Esophagus squamous epithelium (tissue), 5 donors: Measurements from ENCODE around the gene RANBP3. TPM values are rescaled to one million over a fixed set of nuclear protein-coding genes. Genes with fewer than 3 reads are reported as not detected.
A peak's percentile ranks its signal among the peaks of the same experiment; 100 is the strongest.
"Not testable (repeated sequence)": the region's sequence is repeated elsewhere in the genome, so short reads cannot be mapped to it uniquely, and the experiment has no call there.

Source experiments
- DNase-seq: peaks from one replicate; lab custom pipeline; 2025; lab: John Stamatoyannopoulos, UW
- H3K27ac ChIP-seq, 4 donors: fragments of 200-600 bp; sonication (generic); one replicate each; pipeline ENCODE4 v1.5.1; 2016 to 2019; ENCODE audit warnings: mild to moderate bottlenecking in 1 of 4
- H3K27me3 ChIP-seq, 4 donors: fragments of 200-600 bp; sonication (generic); 1 replicate in 3 of 4; 2 replicates in 1 of 4; pipeline versions ENCODE4 v1.5.1 to v1.6.0; 2017 to 2021; ENCODE audit warnings: antibody characterized with exemption in 1 of 4
- H3K36me3 ChIP-seq, 3 donors: fragments of 200-600 bp; sonication (generic); one replicate each; pipeline ENCODE4 v1.5.1; 2016 to 2019
- H3K4me1 ChIP-seq, 3 donors: fragments of 200-600 bp; sonication (generic); one replicate each; pipeline ENCODE4 v1.5.1; 2017 to 2019
- H3K4me3 ChIP-seq, 4 donors: fragments of 200-600 bp; sonication (generic); 1 replicate in 3 of 4; 2 replicates in 1 of 4; pipeline ENCODE4 v1.5.1; 2016 to 2019; ENCODE audit warnings: mild to moderate bottlenecking in 2 of 4, moderate library complexity in 1 of 4
- H3K9me3 ChIP-seq, 3 donors: fragments of 200-600 bp; sonication (generic); one replicate each; pipeline ENCODE4 v1.5.1; 2016 to 2019
- CTCF ChIP-seq, 6 experiments: fragments of 450-650 bp in 4 of 6; fragments of 200-600 bp in 2 of 6; sonication (generic) in 2 of 6; IDR thresholded peaks; one replicate each; pipeline ENCODE4 v1.5.1; 2016 to 2019; ENCODE audit warnings: antibody characterized with exemption in 6 of 6, mild to moderate bottlenecking in 4 of 6, moderate library complexity in 4 of 6
- POLR2A ChIP-seq, 4 donors: fragments of 450-650 bp; IDR thresholded peaks; one replicate each; pipeline ENCODE4 v1.6.1; 2017; ENCODE audit warnings: antibody characterized with exemption in 4 of 4, mild to moderate bottlenecking in 4 of 4, moderate library complexity in 3 of 4
- WGBS, 2 donors: methylation state at CpG; one replicate each; pipeline ENCODE4 v1.1.5; 2018; 5-methylcytosine and 5-hydroxymethylcytosine counted together
- intact Hi-C: fragments of 100-400 bp; cut with DNase I; formaldehyde crosslinking; loops from one replicate; pipeline ENCODE4 v1.15.0; 2022
- total RNA-seq, 4 donors: library from RNA; depleted of rRNA; stranded (reverse); fragments of >200 nt; gene quantifications; one replicate each; pipeline ENCODE4 v1.1.0, GENCODE V29; 2016
- donor health status: DM: yes; HTN: yes; CAD: no.

Gene RANBP3
- total RNA-seq, 4 donors from 2014 or later, result 38.0 to 77.8 (median 39.6) TPM

DNA sequence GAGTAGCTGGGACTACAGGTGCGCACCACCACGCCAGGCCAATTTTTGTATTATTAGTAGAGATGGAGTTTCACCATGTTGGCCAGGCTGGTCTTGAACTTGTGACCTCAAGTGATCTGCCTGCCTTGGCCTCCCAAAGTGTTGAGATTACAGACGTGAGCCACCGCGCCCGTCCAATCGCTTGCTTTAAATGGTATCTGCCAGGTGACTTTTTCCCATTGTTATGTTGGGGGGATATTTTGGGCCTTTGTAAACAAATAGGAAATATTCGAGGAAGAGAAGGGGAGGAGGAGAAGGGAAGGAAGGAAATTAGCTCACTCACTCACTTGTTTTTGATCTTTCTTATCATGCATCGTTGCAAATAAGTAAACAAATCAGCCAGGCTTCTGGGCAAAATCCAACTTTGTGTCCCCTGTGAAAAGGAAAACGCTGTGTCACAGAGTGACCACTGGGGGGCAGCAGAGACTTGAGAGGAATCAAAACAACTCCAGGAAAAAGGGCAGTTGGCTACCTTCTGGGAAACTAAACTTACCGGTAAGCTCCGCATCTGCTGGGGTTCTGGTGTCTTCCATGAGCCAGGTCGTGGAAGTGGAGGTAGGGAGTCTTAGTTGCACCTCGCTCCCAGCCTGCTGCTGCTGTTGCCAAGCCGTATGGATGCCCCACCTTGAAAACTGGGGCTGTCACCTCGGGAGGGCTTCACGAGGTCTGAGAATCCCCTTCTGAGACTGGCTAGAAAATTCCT lies 9.3 kb upstream of the RANBP3 start:
- Histone ChIP-seq H3K27ac (no peak overlapping the region), H3K27me3 (no peaks in the 10 kb centered on the region), H3K4me1 (peaks cover 12 to 55% (median 13%) of the 10 kb centered on the region in 3 donors), H3K9me3 (no peaks in the 10 kb centered on the region), H3K4me3 (peak overlapping the region in 3 of 4 donors; percentile 26 to 58 (median 34)), H3K36me3 (peaks cover 0 to 6% (median 0%) of the 10 kb centered on the region in 3 donors)
- no peak for DNase-seq
- no peak for TF ChIP-seq POLR2A (IDR thresholded peaks at IDR 0.05)
- peak; percentile 88 to 96 (median 92) for TF ChIP-seq CTCF (IDR thresholded peaks at IDR 0.05)
- WGBS, 2 donors, result 18 to 19% methylated on average over 13 to 16 of the region's 17 CpGs
- intact Hi-C loops, result loop anchor here (5.0 to 10.0 kb wide), 2 partner anchors 35 to 138 kb away; no protein-coding TSS in a partner anchor

GRCh38 chr19:5985837-5986236 lies 7.9 kb upstream of the RANBP3 start:
- DNase-seq, H3K36me3 ChIP-seq, H3K27ac ChIP-seq, H3K9me3 ChIP-seq, H3K4me3 ChIP-seq, H3K27me3 ChIP-seq: not testable (repeated sequence)
- peaks cover 12 to 59% (median 13%) of the 10 kb centered on the region in 3 donors for H3K4me1 ChIP-seq
- 83 to 91% methylated on average over 5 of the region's 5 CpGs for WGBS, 2 donors
- intact Hi-C loops, result loop anchor here (5.0 to 10.0 kb wide), 2 partner anchors 36 to 139 kb away; no protein-coding TSS in a partner anchor

- TF ChIP-seq POLR2A (IDR thresholded peaks at IDR 0.05), result no peak
- no peak for TF ChIP-seq CTCF (IDR thresholded peaks at IDR 0.05)
- Histone ChIP-seq H3K9me3 (no peaks in the 10 kb centered on the region), H3K36me3 (no peaks in the 10 kb centered on the region), H3K27me3 (no peaks in the 10 kb centered on the region), H3K4me1 (peaks cover 12 to 55% (median 13%) of the 10 kb centered on the region in 3 donors), H3K4me3 (no peak overlapping the region), H3K27ac (no peak overlapping the region)
- DNase-seq, result no peak
- 64 to 77% methylated on average over 10 to 12 of the region's 12 CpGs for WGBS, 2 donors
- intact Hi-C loops, result loop anchor here (5.0 to 10.0 kb wide), 2 partner anchors 37 to 140 kb away; no protein-coding TSS in a partner anchor
Measured at GRCh38 chr19:5985098-5985783, 7.3 kb upstream of the RANBP3 start.

DNA sequence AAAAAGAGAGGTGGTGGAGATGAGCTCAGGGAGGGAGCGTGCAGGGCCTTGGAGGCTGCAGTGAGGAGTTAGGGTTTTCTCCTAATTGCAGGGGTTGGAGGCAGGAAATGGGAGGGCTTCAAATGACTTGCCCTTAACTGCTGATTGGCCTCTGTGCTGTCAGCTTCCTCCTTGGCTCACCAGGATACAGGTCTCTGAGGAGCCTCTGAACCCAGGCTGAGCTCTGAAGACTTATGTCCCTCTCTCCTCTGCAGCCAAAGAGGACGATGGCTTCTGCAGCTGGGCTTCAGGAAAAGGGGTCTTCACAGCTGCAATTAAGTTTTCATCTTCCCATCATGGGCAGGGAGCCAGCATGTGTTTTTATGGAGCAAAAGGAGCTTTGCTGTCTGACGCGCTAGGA lies 6.7 kb upstream of the RANBP3 start:
- WGBS, 2 donors, result 64 to 94% methylated on average over 2 to 4 of the region's 4 CpGs
- Histone ChIP-seq H3K4me1 (peaks cover 12 to 59% (median 17%) of the 10 kb centered on the region in 3 donors), H3K27ac (no peak overlapping the region), H3K36me3 (no peaks in the 10 kb centered on the region), H3K9me3 (no peaks in the 10 kb centered on the region), H3K27me3 (no peaks in the 10 kb centered on the region), H3K4me3 (no peak overlapping the region)
- intact Hi-C loops, result loop anchor here (10.0 kb wide), 1 partner anchor 140 kb away; no protein-coding TSS in a partner anchor
- no peak for DNase-seq
- TF ChIP-seq CTCF (IDR thresholded peaks at IDR 0.05) (no peak), POLR2A (IDR thresholded peaks at IDR 0.05) (no peak)

DNA sequence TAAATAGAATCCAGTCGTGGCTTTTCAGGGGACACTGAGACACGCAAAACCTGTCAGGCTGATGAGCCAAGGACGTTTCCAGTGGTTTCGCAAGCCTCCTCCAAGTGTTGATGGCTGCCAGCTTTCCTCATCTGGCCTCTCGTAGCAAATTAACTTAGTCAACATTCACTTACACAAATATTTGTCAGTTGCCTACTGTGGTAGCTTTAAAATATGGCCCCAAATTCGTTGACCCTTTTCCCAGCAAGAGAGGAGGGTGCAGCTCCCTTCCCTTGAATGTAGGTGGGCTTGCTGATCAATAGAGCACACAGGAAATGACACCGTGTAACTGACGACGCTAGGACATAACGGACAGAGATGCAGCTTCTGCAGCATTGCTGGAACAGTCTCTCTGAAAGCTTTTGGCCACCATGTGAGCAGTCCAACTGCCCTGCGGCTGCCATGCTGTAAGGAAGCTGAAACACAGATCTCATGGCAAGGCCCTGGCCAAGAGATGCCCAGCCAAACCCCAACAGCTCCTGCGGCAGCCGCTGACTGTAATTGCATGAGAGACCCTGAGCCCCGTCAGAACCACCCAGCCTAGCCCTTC lies 5.5 kb upstream of the RANBP3 start:
- H3K36me3 ChIP-seq, result no peaks in the 10 kb centered on the region
- intact Hi-C loops, result loop anchor here (10.0 kb wide), 1 partner anchor 141 kb away; no protein-coding TSS in a partner anchor
- H3K9me3 ChIP-seq, result no peaks in the 10 kb centered on the region
- H3K27me3 ChIP-seq, result no peaks in the 10 kb centered on the region
- DNase-seq, result no peak
- H3K4me1 ChIP-seq, result peaks cover 18 to 70% (median 26%) of the 10 kb centered on the region in 3 donors
- WGBS, 2 donors, result 15 to 37% methylated on average over 9 to 10 of the region's 14 CpGs
- peak overlapping the region in 1 of 4 donors; percentile 43 for H3K4me3 ChIP-seq
- H3K27ac ChIP-seq, result peak overlapping the region; percentile 26 to 81 (median 68)
- no peak for TF ChIP-seq POLR2A (IDR thresholded peaks at IDR 0.05)
- no peak for TF ChIP-seq CTCF (IDR thresholded peaks at IDR 0.05)
